Peyer's patch (tissue), 4 donors: ENCODE results near the gene MKNK1. TPM values are rescaled to one million over a fixed set of nuclear protein-coding genes. Genes with fewer than 3 reads are reported as not detected.
A peak's percentile ranks its signal among the peaks of the same experiment; 100 is the strongest.

Source experiments
- DNase-seq, 3 donors: peaks; one replicate each; pipeline ENCODE4 v3.0.0-alpha.2; 2017 to 2019
- H3K27ac ChIP-seq, 4 donors: fragments of 200-600 bp; sonication (generic); one replicate each; pipeline ENCODE4 v1.5.1; 2016 to 2019
- H3K27me3 ChIP-seq, 2 donors: fragments of 200-600 bp; sonication (generic); one replicate each; pipeline ENCODE4 v1.5.1; 2019
- H3K36me3 ChIP-seq, 3 donors: fragments of 200-600 bp; sonication (generic); one replicate each; pipeline ENCODE4 v1.5.1; 2016 to 2019
- H3K4me1 ChIP-seq, 4 donors: fragments of 200-600 bp; sonication (generic); one replicate each; pipeline ENCODE4 v1.5.1; 2016 to 2019
- H3K4me3 ChIP-seq, 4 donors: fragments of 200-600 bp; sonication (generic); 1 replicate in 3 of 4; 2 replicates in 1 of 4; pipeline ENCODE4 v1.5.1; 2016 to 2019; ENCODE audit warnings: mild to moderate bottlenecking in 1 of 4
- H3K9me3 ChIP-seq, 4 donors: fragments of 200-600 bp; sonication (generic); one replicate each; pipeline ENCODE4 v1.5.1; 2016 to 2019; ENCODE audit warnings: mild to moderate bottlenecking in 1 of 4
- CTCF ChIP-seq, 6 experiments: fragments of 450-650 bp in 4 of 6; fragments of 200-600 bp in 2 of 6; sonication (generic) in 1 of 6; IDR thresholded peaks; one replicate each; pipeline ENCODE4 v1.5.1; 2017 to 2019; ENCODE audit warnings: antibody characterized with exemption in 6 of 6, mild to moderate bottlenecking in 3 of 6, moderate library complexity in 1 of 6
- POLR2A ChIP-seq, 2 donors: fragments of 450-650 bp; IDR thresholded peaks; one replicate each; pipeline ENCODE4 v1.5.1; 2017; ENCODE audit warnings: antibody characterized with exemption in 2 of 2, mild to moderate bottlenecking in 2 of 2, moderate library complexity in 2 of 2
- total RNA-seq, 4 donors: library from RNA; depleted of rRNA; stranded (reverse); fragments of >200 nt; gene quantifications; one replicate each; pipeline ENCODE4 v1.1.0, GENCODE V29; 2016

MKNK1 gene
- total RNA-seq, 4 donors from 2014 or later, result 51.3 to 134 (median 94.2) TPM

GRCh38 chr1:46587069-46587468 is 17.0 kb downstream of the MKNK1 start:
- Histone ChIP-seq H3K4me3 (no peak overlapping the region), H3K27me3 (no peaks in the 10 kb centered on the region), H3K27ac (no peak overlapping the region), H3K4me1 (peaks cover 0 to 13% (median 0%) of the 10 kb centered on the region in 4 donors), H3K9me3 (no peaks in the 10 kb centered on the region), H3K36me3 (peaks cover 0 to 66% (median 0%) of the 10 kb centered on the region in 3 donors)
- no peak for DNase-seq
- no peak for TF ChIP-seq POLR2A (IDR thresholded peaks at IDR 0.05)
- TF ChIP-seq CTCF (IDR thresholded peaks at IDR 0.05), result no peak

- Histone ChIP-seq H3K4me1 (peaks cover 0 to 13% (median 0%) of the 10 kb centered on the region in 4 donors), H3K27me3 (no peaks in the 10 kb centered on the region), H3K4me3 (no peak overlapping the region), H3K36me3 (peaks cover 0 to 62% (median 0%) of the 10 kb centered on the region in 3 donors), H3K27ac (no peak overlapping the region), H3K9me3 (no peaks in the 10 kb centered on the region)
- DNase-seq, result no peak
- TF ChIP-seq CTCF (IDR thresholded peaks at IDR 0.05), result no peak
- TF ChIP-seq POLR2A (IDR thresholded peaks at IDR 0.05), result no peak
These were observed 18.6 kb downstream of the MKNK1 start for GRCh38 chr1:46585312-46585938.

GRCh38 chr1:46583494-46583893 is 20.6 kb downstream of the MKNK1 start:
- peak overlapping the region in 1 of 4 donors; percentile 25 for H3K27ac ChIP-seq
- H3K9me3 ChIP-seq, result no peaks in the 10 kb centered on the region
- no peaks in the 10 kb centered on the region for H3K27me3 ChIP-seq
- H3K4me1 ChIP-seq, result peaks cover 0 to 13% (median 0%) of the 10 kb centered on the region in 4 donors
- H3K36me3 ChIP-seq, result peaks cover 0 to 65% (median 0%) of the 10 kb centered on the region in 3 donors
- no peak for DNase-seq
- TF ChIP-seq POLR2A (IDR thresholded peaks at IDR 0.05) (no peak), CTCF (IDR thresholded peaks at IDR 0.05) (no peak)
- no peak overlapping the region for H3K4me3 ChIP-seq

- no peak for DNase-seq
- no peak overlapping the region for H3K4me3 ChIP-seq
- no peaks in the 10 kb centered on the region for H3K27me3 ChIP-seq
- peaks cover 0 to 69% (median 0%) of the 10 kb centered on the region in 3 donors for H3K36me3 ChIP-seq
- peak overlapping the region in 3 of 4 donors; percentile 17 to 68 (median 49) for H3K27ac ChIP-seq
- H3K9me3 ChIP-seq, result no peaks in the 10 kb centered on the region
- TF ChIP-seq POLR2A (IDR thresholded peaks at IDR 0.05) (no peak), CTCF (IDR thresholded peaks at IDR 0.05) (no peak)
- H3K4me1 ChIP-seq, result peaks cover 0 to 13% (median 0%) of the 10 kb centered on the region in 4 donors
These were observed 21.1 kb downstream of the MKNK1 start for GRCh38 chr1:46582972-46583371.

GRCh38 chr1:46581681-46582455 is 22.2 kb downstream of the MKNK1 start:
- H3K27me3 ChIP-seq, result no peaks in the 10 kb centered on the region
- TF ChIP-seq CTCF (IDR thresholded peaks at IDR 0.05) (no peak), POLR2A (IDR thresholded peaks at IDR 0.05) (no peak)
- peaks cover 0 to 80% (median 0%) of the 10 kb centered on the region in 3 donors for H3K36me3 ChIP-seq
- no peak overlapping the region for H3K4me3 ChIP-seq
- peaks cover 0 to 13% (median 0%) of the 10 kb centered on the region in 4 donors for H3K4me1 ChIP-seq
- no peaks in the 10 kb centered on the region for H3K9me3 ChIP-seq
- H3K27ac ChIP-seq, result peak overlapping the region; percentile 17 to 68 (median 40)
- DNase-seq, result no peak
